Stimulated activated CD4-positive, alpha-beta T cell treated with anti-CD3 and anti-CD28 coated beads, Interleukin-4, amount 100 ng/mL, for 24 hours (primary cell): ENCODE measurements around the gene MSH6.
"Not testable (repeated sequence)": the region's sequence is repeated elsewhere in the genome, so short reads cannot be mapped to it uniquely, and the experiment has no call there.

ENCODE experiments used
- DNase-seq: peaks from one replicate; pipeline ENCODE4 v3.0.0-alpha.2; 2020

Gene MSH6

GRCh38 chr2:47853067-47853777 is 70.3 kb downstream of the MSH6 start:
- DNase-seq, result not testable (repeated sequence)
